Esophagus muscularis mucosa (tissue), 4 donors: ENCODE measurements around the gene OCEL1. TPM values are rescaled to one million over a fixed set of nuclear protein-coding genes. Genes with fewer than 3 reads are reported as not detected.

Source experiments
- DNase-seq: peaks from one replicate; pipeline ENCODE4 v3.0.0-alpha.2; 2017; ENCODE audit errors: extremely low spot score
- H3K27ac ChIP-seq, 4 donors: fragments of 200-600 bp; sonication (generic); replicated peaks in 1 of 4; 1 replicate in 3 of 4; 2 replicates in 1 of 4; pipeline ENCODE4 v1.5.1; 2016 to 2019; ENCODE audit warnings: mild to moderate bottlenecking in 1 of 4
- H3K27me3 ChIP-seq, 4 donors: fragments of 200-600 bp; sonication (generic); one replicate each; pipeline versions ENCODE4 v1.5.1 to v1.6.0; 2016 to 2019
- H3K36me3 ChIP-seq, 4 donors: fragments of 200-600 bp; sonication (generic); one replicate each; pipeline ENCODE4 v1.5.1; 2016 to 2019
- H3K4me1 ChIP-seq, 4 donors: fragments of 200-600 bp; sonication (generic); one replicate each; pipeline ENCODE4 v1.5.1; 2016 to 2019
- H3K4me3 ChIP-seq, 4 donors: fragments of 200-600 bp; sonication (generic); 1 replicate in 2 of 4; 2 replicates in 2 of 4; pipeline ENCODE4 v1.5.1; 2016 to 2019; ENCODE audit warnings: mild to moderate bottlenecking in 4 of 4, moderate library complexity in 1 of 4
- H3K9me3 ChIP-seq, 4 donors: fragments of 200-600 bp; sonication (generic); 1 replicate in 3 of 4; 2 replicates in 1 of 4; pipeline ENCODE4 v1.5.1; 2016 to 2019
- EP300 ChIP-seq: sonication (generic); formaldehyde crosslinking; IDR thresholded peaks from one replicate; pipeline ENCODE4 v1.6.1; 2017; ENCODE audit warnings: antibody characterized with exemption
- POLR2A ChIP-seq: fragments of 450-650 bp; IDR thresholded peaks from one replicate; pipeline ENCODE4 v1.6.1; 2017; ENCODE audit warnings: antibody characterized with exemption, moderate library complexity, mild to moderate bottlenecking, low read depth
- POLR2AphosphoS5 ChIP-seq, 2 donors: sonication (generic); formaldehyde crosslinking; IDR thresholded peaks; one replicate each; pipeline ENCODE4 v1.6.1; 2017; ENCODE audit warnings: antibody characterized with exemption in 2 of 2
- WGBS: methylation state at CpG from one replicate; pipeline ENCODE4 v1.1.5; 2018; 5-methylcytosine and 5-hydroxymethylcytosine counted together
- intact Hi-C: fragments of 100-400 bp; cut with DNase I; formaldehyde crosslinking; loops from one replicate; pipeline ENCODE4 v1.15.1; 2023
- total RNA-seq, 4 donors: library from RNA; depleted of rRNA; stranded (reverse); fragments of >200 nt; gene quantifications; one replicate each; pipeline versions ENCODE4 v1.1.0 to v1.2.1, GENCODE V29; 2016
- TF ChIP-seq, protein P1 (sequence below), 3 experiments: fragments of 200-600 bp in 2 of 3; fragments of 450-650 bp in 1 of 3; sonication (generic) in 2 of 3; IDR thresholded peaks; one replicate each; pipeline ENCODE4 v1.5.1; 2017 to 2019; ENCODE audit warnings: antibody characterized with exemption in 3 of 3, mild to moderate bottlenecking in 2 of 3, moderate library complexity in 1 of 3

Gene OCEL1
- total RNA-seq, 4 donors from 2014 or later, result 6.3 to 18.8 (median 7.8) TPM

DNA sequence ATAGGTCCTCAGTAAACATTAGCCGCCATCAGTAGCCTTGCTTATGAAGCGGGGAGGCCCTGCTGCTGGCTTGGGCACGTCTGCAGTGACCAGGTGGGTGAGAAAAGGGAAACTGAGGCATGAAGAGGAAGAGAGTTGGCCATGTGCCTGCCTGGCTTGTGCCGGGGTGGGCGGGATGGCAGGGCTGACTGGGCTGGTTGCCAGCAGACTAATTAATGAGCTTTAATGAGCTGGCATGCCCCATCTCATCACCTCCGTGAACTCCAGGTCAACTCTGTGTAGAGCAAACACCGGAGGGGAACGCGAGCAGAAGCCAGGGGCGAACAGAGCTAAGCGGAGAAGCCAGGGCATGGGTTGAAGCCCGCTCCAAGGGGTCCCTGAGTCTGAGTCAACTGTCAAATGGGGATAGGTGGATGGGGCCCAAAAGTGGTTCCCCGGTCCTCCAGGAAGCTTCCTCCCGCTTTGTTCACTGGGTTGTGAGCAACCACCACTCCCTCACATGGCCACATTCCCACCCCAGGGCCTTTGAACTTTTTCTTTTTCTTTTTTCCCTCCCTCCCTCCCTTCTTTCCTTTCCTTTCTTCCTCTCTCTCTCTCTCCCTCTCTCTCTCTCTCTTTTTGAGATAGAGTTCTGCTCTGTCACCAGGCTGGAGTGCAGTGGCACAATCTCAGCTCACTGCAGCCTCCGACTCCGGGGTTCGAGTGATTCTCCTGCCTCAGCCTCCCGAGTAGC lies 11.0 kb downstream of the OCEL1 start:
- Histone ChIP-seq H3K27ac (peak overlapping the region; percentile 77 to 87 (median 78)), H3K4me1 (peaks cover 32 to 62% (median 45%) of the 10 kb centered on the region in 4 donors), H3K36me3 (peaks cover 11 to 58% (median 52%) of the 10 kb centered on the region in 4 donors), H3K4me3 (peak overlapping the region in 1 of 4 donors; percentile 61), H3K9me3 (no peaks in the 10 kb centered on the region), H3K27me3 (no peaks in the 10 kb centered on the region)
- intact Hi-C loops, result no loop called here
- TF ChIP-seq, protein P1, sequence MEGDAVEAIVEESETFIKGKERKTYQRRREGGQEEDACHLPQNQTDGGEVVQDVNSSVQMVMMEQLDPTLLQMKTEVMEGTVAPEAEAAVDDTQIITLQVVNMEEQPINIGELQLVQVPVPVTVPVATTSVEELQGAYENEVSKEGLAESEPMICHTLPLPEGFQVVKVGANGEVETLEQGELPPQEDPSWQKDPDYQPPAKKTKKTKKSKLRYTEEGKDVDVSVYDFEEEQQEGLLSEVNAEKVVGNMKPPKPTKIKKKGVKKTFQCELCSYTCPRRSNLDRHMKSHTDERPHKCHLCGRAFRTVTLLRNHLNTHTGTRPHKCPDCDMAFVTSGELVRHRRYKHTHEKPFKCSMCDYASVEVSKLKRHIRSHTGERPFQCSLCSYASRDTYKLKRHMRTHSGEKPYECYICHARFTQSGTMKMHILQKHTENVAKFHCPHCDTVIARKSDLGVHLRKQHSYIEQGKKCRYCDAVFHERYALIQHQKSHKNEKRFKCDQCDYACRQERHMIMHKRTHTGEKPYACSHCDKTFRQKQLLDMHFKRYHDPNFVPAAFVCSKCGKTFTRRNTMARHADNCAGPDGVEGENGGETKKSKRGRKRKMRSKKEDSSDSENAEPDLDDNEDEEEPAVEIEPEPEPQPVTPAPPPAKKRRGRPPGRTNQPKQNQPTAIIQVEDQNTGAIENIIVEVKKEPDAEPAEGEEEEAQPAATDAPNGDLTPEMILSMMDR (IDR thresholded peaks at IDR 0.05), result no peak
- TF ChIP-seq EP300, result no peak
- no peak for TF ChIP-seq POLR2AphosphoS5 (IDR thresholded peaks at IDR 0.05)
- no peak for TF ChIP-seq POLR2A
- DNase-seq, result no peak
- 79% methylated on average over 18 of the region's 18 CpGs for WGBS

DNA sequence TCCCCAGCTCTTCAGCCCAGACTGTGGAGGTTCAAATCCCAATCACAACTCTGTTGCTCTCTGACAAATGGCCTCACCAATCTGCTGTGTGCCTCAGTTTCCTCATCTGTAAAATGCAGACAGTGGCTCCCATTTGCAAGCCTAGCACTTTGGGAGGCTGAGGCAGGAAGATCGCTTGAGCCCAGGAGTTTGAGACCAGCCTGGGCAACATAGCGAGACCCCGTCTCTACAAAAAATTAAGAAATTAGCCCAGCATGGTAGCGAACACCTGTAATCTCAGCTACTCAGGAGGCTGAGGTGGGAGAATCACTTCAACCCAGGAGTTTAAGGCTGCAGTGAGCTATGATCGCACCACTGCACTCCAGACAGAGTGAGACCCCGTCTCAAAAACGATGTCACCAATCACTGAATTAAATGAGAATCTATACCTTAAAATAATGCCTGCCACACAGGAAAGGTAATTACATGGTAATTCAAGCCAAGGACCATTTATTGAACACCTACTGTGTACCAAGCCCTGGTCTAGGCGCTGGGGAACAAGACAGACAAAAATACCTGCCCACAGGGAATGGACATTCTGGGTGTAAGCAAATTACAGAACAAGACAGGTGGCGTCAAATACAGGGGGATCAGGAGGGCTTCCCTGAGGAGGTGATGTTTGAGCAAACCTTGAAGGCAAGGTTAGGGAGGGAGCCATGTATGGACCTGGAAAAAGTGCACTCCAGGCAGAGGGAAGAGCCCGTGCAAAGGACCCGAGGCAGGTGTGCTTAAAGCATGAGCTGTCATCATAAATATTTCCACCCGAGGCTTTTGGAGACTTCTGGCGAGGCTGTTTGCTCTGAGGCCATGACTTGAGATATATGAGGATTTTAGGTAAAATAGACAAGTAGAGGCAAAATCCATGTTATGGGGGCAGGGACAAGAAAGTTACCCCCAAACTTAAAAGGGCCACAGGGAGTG lies 12.0 kb downstream of the OCEL1 start:
- H3K4me3 ChIP-seq, result no peak overlapping the region
- no peak for TF ChIP-seq POLR2AphosphoS5 (IDR thresholded peaks at IDR 0.05)
- no peak for TF ChIP-seq POLR2A
- TF ChIP-seq, protein P1 (IDR thresholded peaks at IDR 0.05), result no peak
- TF ChIP-seq EP300, result no peak
- WGBS, result 90% methylated on average over 13 of the region's 13 CpGs
- H3K4me1 ChIP-seq, result peaks cover 42 to 72% (median 56%) of the 10 kb centered on the region in 4 donors
- peaks cover 4 to 48% (median 41%) of the 10 kb centered on the region in 4 donors for H3K36me3 ChIP-seq
- no peaks in the 10 kb centered on the region for H3K9me3 ChIP-seq
- H3K27ac ChIP-seq, result no peak overlapping the region
- H3K27me3 ChIP-seq, result no peaks in the 10 kb centered on the region
- DNase-seq, result no peak
- intact Hi-C loops, result no loop called here

DNA sequence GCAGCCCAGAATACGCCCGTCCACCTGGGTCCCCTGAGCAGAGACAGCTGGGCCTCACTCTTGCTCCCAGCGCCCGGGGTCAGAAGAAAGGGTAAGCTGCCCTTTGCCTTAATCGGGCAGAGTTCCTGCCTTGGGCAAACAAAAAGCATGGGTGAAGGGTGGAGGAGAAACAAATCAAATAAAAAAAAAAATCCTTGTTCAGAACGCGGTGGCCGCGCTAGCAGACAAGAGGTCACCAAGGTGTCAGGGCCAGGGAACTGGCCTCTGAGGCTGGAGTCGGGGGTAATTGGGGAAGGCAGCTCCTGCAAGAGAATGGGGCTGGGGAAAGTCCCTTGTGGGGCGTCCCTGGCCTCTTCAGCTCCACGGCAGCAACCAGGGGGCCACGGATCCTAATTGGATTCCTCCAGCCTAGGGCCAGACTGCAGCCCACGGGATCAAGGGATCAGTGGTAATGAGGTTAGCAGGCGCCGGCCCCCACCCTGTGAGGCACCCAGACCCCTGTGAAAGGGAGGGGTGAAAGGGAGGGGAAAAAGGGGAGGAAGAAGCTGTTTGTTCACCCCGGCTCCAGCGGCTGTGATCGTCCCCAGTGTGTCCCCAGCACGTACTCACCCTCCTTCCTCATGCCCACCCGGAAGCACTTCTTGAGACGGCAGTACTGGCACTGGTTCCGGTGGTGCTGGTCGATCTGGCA lies 14.2 kb downstream of the OCEL1 start:
- intact Hi-C loops, result no loop called here
- no peaks in the 10 kb centered on the region for H3K27me3 ChIP-seq
- H3K27ac ChIP-seq, result peak overlapping the region in 2 of 4 donors; percentile 16 to 45
- TF ChIP-seq, protein P1 (IDR thresholded peaks at IDR 0.05), result no peak
- TF ChIP-seq POLR2A (no peak), EP300 (no peak), POLR2AphosphoS5 (IDR thresholded peaks at IDR 0.05) (no peak)
- H3K36me3 ChIP-seq, result peaks cover 4 to 36% (median 31%) of the 10 kb centered on the region in 4 donors
- H3K4me3 ChIP-seq, result no peak overlapping the region
- DNase-seq, result no peak
- peaks cover 39 to 78% (median 58%) of the 10 kb centered on the region in 4 donors for H3K4me1 ChIP-seq
- WGBS, result 72% methylated on average over 20 of the region's 24 CpGs
- no peaks in the 10 kb centered on the region for H3K9me3 ChIP-seq

DNA sequence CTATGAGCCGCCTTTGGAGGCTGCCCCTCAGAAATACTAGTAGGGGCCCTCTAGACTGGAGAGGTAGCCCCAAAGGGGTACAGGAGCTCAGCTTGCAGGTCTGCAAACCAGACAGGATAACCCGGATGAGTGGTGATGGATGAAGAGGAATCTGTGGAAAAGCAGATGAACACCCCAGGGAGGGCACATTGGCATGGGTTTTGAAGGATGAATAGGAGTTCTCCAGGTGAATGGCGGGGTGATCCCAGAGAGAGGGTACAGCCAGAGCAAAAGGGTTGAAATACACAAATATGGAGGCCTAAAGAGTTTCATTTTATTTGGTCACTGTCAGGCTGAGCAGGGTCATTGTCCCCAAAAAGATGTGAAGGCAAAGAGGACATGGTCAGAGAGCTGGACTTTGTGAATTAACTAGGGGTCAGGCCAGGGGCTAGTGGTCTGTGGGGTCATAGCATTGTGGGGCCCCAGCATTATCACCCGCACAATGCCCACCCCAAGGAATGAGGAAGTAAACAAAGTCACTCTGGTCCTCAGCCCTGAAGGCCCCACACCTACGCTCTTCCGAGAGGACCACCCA lies 14.9 kb downstream of the OCEL1 start:
- TF ChIP-seq POLR2A (no peak), POLR2AphosphoS5 (IDR thresholded peaks at IDR 0.05) (no peak), EP300 (no peak)
- TF ChIP-seq, protein P1 (IDR thresholded peaks at IDR 0.05), result no peak
- DNase-seq, result no peak

More for the DNA sequence above, 14.9 kb downstream of the OCEL1 start:
- WGBS, result 97% methylated on average over 6 of the region's 6 CpGs
- H3K27me3 ChIP-seq, result no peaks in the 10 kb centered on the region
- no peak overlapping the region for H3K4me3 ChIP-seq
- no peaks in the 10 kb centered on the region for H3K9me3 ChIP-seq
- H3K36me3 ChIP-seq, result peaks cover 4 to 36% (median 31%) of the 10 kb centered on the region in 4 donors
- H3K4me1 ChIP-seq, result peaks cover 36 to 71% (median 51%) of the 10 kb centered on the region in 4 donors
- intact Hi-C loops, result no loop called here
- H3K27ac ChIP-seq, result peak overlapping the region; percentile 82 to 90 (median 87)
